Panc1 (cell line): ENCODE measurements around the gene SAMM50. TPM values are rescaled to one million over a fixed set of nuclear protein-coding genes. Genes with fewer than 3 reads are reported as not detected.

ENCODE experiments used
- ATAC-seq: fragments of 200-7000 bp; cut with Tn5 transposase; 2 replicates; pipeline ENCODE4 v1.9.1; 2020; ENCODE audit warnings: mild to moderate bottlenecking, moderate library complexity
- BruUV-seq: library from RNA; stranded (reverse); fragments of 400-500 nt; replicated peaks from 2 replicates; lab custom pipeline; 2021; lab: Mats Ljungman, UMichigan
- CTCF ChIA-PET: fragments of 300-600 bp; sonication (Branson Sonifier 250); formaldehyde crosslinking; loops from one replicate; lab custom pipeline; 2022; ENCODE audit warnings: antibody characterized with exemption; lab: Charles Lee
- POLR2A ChIA-PET: fragments of 300-600 bp; sonication (Branson Sonifier 250); formaldehyde crosslinking; loops from one replicate; lab custom pipeline; 2022; ENCODE audit warnings: antibody characterized with exemption; lab: Charles Lee
- DNase-seq: peaks from one replicate; pipeline ENCODE4 v3.0.0-alpha.2; 2010; ENCODE audit warnings: low read depth, low spot score
- H3K27ac ChIP-seq: 2 replicates; pipeline ENCODE4 v1.5.1; 2011; ENCODE audit warnings: mild to moderate bottlenecking, low read length, inconsistent platforms
- H3K27me3 ChIP-seq: fragments of 200-500 bp; sonication (Bioruptor generic); 2 replicates; pipeline ENCODE4 v1.6.0; 2014; ENCODE audit warnings: low read length, inconsistent platforms; ENCODE audit not compliant: control insufficient read depth, insufficient read depth
- H3K36me3 ChIP-seq: fragments of 200-500 bp; sonication (Bioruptor generic); 2 replicates; pipeline ENCODE4 v1.5.1; 2014; ENCODE audit warnings: inconsistent platforms, mild to moderate bottlenecking, low read length, moderate library complexity; ENCODE audit not compliant: control insufficient read depth, insufficient read depth
- H3K4me1 ChIP-seq: 2 replicates; pipeline ENCODE4 v1.5.1; 2011; ENCODE audit warnings: inconsistent platforms, mild to moderate bottlenecking, low read length, moderate library complexity; ENCODE audit not compliant: control insufficient read depth, insufficient read depth
- H3K4me3 ChIP-seq, 2 experiments: 2 replicates each; pipeline ENCODE4 v1.5.1; 2011 to 2012; ENCODE audit warnings: low read depth in 2 of 2, low read length in 2 of 2, mild to moderate bottlenecking in 2 of 2, inconsistent platforms in 1 of 2, moderate library complexity in 1 of 2
- H3K9me3 ChIP-seq: fragments of 200-500 bp; sonication (Bioruptor generic); 2 replicates; pipeline ENCODE4 v1.5.1; 2014; ENCODE audit warnings: low read depth, mild to moderate bottlenecking, inconsistent platforms, low read length, moderate library complexity; ENCODE audit not compliant: control insufficient read depth, insufficient read depth
- POLR2AphosphoS5 ChIP-seq: IDR thresholded peaks from 2 replicates; pipeline ENCODE4 v1.6.1; 2012; ENCODE audit warnings: mild to moderate bottlenecking, low read depth, low read length, moderate library complexity
- REST ChIP-seq, 2 experiments: IDR thresholded peaks; 2 replicates each; pipeline ENCODE4 v1.6.1; 2011 to 2012; ENCODE audit warnings: low read depth in 2 of 2, control low read depth in 1 of 2, low read length in 1 of 2, mild to moderate bottlenecking in 1 of 2, moderate library complexity in 1 of 2; ENCODE audit not compliant: insufficient read depth in 1 of 2
- SIN3A ChIP-seq: IDR thresholded peaks from 2 replicates; pipeline ENCODE4 v1.6.1; 2012; ENCODE audit warnings: low read depth, mild to moderate bottlenecking, low read length, moderate library complexity, borderline replicate concordance; ENCODE audit not compliant: insufficient read depth
- TCF7L2 ChIP-seq: IDR thresholded peaks from 2 replicates; pipeline ENCODE4 v1.6.1; 2011; ENCODE audit warnings: mild to moderate bottlenecking, low read depth, low read length, inconsistent platforms
- in situ Hi-C: cut with HindIII; loops from 2 replicates; pipeline ENCODE4 v1.10.0; 2016; ENCODE audit warnings: low sequenced_read_pairs, low pct_unique_long_range_greater_than_20kb
- intact Hi-C: fragments of 100-400 bp; cut with micrococcal nuclease; formaldehyde crosslinking; loops from one replicate; pipeline ENCODE4 v1.10.0; 2022; ENCODE audit not compliant: unreplicated experiment
- total RNA-seq: library from RNA; stranded (reverse); gene quantifications from one replicate; pipeline ENCODE4 v1.2.1, GENCODE V29; 2021; ENCODE audit not compliant: unreplicated experiment
- TF ChIP-seq, protein P1 (sequence below): fragments of 450-650 bp; IDR thresholded peaks from 2 replicates; pipeline ENCODE4 v1.5.1; 2017; ENCODE audit warnings: mild to moderate bottlenecking

The SAMM50 gene
- total RNA-seq, 1 experiment from 2014 or later, result 40.5 TPM

GRCh38 chr22:43994416-43994815 lies 39.2 kb downstream of the SAMM50 start:
- in situ Hi-C loops, result no loop called here
- ChIA-PET POLR2A (no interaction called here), CTCF (interaction anchor here (2.6 kb wide), 1 partner anchor 92 kb away, joined by 31 read pairs; no protein-coding TSS in a partner anchor)
- BruUV-seq, result no TSS peak
- Histone ChIP-seq H3K4me3 (no peak overlapping the region), H3K36me3 (peaks cover 3% of the 10 kb centered on the region; the same call in 1 of the 2 replicates), H3K27ac (no peak overlapping the region), H3K4me1 (no peaks in the 10 kb centered on the region), H3K9me3 (no peaks in the 10 kb centered on the region), H3K27me3 (no peaks in the 10 kb centered on the region)
- TF ChIP-seq SIN3A (no peak), REST (IDR thresholded peaks at IDR 0.05; ENCODE audit: insufficient read depth in 1 of 2, low read depth in 2 of 2, low read length in 1 of 2) (no peak), TCF7L2 (no peak), POLR2AphosphoS5 (no peak)
- TF ChIP-seq, protein P1, sequence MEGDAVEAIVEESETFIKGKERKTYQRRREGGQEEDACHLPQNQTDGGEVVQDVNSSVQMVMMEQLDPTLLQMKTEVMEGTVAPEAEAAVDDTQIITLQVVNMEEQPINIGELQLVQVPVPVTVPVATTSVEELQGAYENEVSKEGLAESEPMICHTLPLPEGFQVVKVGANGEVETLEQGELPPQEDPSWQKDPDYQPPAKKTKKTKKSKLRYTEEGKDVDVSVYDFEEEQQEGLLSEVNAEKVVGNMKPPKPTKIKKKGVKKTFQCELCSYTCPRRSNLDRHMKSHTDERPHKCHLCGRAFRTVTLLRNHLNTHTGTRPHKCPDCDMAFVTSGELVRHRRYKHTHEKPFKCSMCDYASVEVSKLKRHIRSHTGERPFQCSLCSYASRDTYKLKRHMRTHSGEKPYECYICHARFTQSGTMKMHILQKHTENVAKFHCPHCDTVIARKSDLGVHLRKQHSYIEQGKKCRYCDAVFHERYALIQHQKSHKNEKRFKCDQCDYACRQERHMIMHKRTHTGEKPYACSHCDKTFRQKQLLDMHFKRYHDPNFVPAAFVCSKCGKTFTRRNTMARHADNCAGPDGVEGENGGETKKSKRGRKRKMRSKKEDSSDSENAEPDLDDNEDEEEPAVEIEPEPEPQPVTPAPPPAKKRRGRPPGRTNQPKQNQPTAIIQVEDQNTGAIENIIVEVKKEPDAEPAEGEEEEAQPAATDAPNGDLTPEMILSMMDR, result no peak
- DNase-seq, result no peak
- ATAC-seq, result no peak
- intact Hi-C loops, result loop anchor here (5.0 kb wide), 2 partner anchors 93 to 633 kb away; no protein-coding TSS in a partner anchor

DNA sequence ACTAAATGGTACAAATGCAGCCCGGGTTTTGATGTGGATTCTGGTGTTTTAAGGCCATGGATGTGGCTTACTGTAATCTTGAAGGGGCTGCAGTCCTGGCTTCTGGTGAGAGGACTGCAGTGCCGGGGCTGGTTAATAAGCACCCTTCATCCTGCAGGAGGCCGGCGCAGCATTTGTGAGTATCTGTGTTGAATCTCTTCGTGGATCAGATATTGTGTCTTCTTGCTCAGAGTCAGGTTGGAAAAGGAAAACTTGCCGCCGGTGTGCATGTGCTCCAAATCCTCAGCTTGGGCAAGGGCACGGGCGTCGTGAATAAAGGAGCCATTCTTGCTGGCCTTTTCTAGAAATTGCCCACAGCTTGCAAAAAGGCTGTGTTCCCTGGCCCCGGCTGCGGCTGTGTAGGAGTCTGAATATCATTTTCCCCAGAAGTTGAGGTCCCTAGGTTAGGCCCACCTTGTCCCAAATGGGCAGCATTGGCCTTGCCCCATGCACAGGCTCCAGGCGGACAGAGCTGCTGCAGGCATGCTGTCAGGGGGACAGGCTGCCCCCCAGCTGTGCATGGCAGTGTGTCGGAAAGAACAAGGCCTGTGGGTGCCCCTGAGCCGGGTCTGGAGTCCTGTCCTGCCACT lies 39.9 kb downstream of the SAMM50 start:
- H3K4me1 ChIP-seq, result no peaks in the 10 kb centered on the region
- in situ Hi-C loops, result no loop called here
- peaks cover 3% of the 10 kb centered on the region; the same call in 1 of the 2 replicates for H3K36me3 ChIP-seq
- no peaks in the 10 kb centered on the region for H3K9me3 ChIP-seq
- intact Hi-C loops, result no loop called here
- no peak for TF ChIP-seq TCF7L2
- no peak for TF ChIP-seq SIN3A
- TF ChIP-seq, protein P1, result no peak
- no peak for TF ChIP-seq POLR2AphosphoS5
- no peak for TF ChIP-seq REST (IDR thresholded peaks at IDR 0.05; ENCODE audit: insufficient read depth in 1 of 2, low read depth in 2 of 2, low read length in 1 of 2)
- ATAC-seq (no peak), DNase-seq (no peak)
- BruUV-seq, result no TSS peak
- H3K27me3 ChIP-seq, result no peaks in the 10 kb centered on the region
- ChIA-PET CTCF (no interaction called here), POLR2A (no interaction called here)
- no peak overlapping the region for H3K4me3 ChIP-seq
- H3K27ac ChIP-seq, result no peak overlapping the region
